HG03159 (cell line): ENCODE results near the gene SLFN12L.
"Not testable (repeated sequence)": the region's sequence is repeated elsewhere in the genome, so short reads cannot be mapped to it uniquely, and the experiment has no call there.

ENCODE experiments used
- ATAC-seq: cut with Tn5 transposase; IDR thresholded peaks from one replicate; pipeline ENCODE4 v1.9.1; 2021; ENCODE audit warnings: mild to moderate bottlenecking, moderate library complexity; ENCODE audit not compliant: unreplicated experiment

Gene SLFN12L

DNA sequence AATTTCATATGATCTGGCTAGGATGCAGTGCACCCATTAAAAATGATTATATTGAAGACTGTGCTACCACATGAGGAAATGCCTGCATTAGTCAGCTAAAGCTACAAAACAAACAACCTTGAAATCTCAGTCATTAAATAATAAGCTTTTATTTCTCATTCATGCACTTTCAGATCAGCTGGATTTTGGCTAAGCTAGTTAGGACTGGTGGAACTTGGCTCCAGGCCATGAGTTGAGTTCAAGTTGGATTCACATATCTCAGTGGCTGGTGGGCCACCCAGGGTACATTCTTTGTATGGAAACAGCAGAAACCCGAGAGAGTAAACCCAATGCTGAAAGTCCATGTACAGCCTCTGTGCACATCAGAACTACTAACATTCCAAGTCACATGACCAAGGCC, 6.4 kb upstream of the SLFN12L start:
- no peak for ATAC-seq

DNA sequence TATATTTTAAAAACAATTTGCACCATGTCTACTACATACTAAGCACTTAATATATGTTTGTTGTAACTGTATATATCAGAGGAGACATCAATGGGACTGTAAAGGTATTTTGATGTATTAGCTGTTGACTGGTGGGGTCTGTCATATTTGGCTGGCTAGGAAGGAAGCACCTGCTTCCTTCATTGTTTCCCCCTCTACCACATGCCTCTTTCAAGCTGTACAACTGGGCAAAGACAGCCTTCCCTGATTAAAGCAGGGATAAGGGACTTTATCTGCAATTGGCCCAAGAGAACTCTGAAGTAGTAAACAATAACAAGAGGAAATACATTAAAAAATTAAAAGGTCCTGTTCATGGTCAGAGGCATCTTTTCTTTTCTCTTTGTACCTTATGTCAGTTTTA, 5.5 kb upstream of the SLFN12L start:
- no peak for ATAC-seq

DNA sequence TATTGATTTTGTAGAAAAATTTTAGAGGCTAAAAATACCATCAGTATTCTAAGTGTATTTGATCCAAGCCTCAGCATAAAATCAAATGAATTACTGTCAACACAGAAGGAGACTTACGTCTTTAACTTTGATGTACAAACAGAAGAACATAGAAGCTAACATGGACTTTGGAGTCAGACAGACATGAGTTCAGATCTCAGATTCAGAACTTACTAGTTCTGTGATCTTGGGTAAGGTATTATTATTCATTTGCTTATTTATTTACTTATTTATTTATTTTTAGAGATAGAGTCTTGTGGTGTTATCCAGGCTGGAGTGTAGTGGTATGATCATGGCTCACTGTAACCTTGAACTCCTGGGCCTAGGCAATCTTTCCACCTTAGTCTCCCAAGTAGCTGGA, 4.0 kb upstream of the SLFN12L start:
- ATAC-seq = no peak

DNA sequence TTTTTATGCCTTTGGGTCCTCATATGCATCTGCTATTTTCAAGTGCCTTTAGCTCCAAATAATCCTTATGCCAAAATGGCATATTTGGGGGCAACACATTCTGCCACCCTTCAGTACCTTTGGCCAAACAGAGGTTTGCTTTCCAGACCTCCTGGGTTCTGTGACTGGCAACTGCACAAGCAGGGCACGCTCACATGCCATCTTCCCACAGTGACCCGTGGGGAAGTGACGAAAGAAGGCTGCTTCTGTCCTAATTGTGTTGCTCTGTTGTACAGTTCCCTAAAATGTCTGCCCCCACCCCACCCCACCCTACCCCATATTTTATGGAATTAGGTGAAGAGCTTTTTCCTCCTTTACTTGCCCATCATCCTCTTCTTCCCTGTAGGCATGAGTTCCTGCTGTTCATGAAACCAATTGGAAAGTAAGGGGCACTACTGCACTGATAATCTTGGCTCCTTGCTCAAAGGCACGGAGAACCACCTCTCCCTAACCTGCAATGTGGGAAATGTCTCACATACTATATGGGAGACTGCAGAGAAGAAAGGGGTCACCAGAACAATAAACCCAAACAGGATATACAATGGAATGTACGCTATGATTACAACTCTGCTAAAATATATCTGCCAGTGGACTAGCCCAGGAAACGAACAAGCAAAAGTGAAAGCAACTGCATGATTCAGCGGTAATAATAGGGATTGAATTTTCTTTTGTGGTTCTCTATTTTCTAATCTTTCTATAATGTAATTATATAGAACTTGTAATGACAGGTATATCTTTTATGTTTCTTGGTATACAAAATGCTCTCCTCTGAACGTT, 3.3 kb upstream of the SLFN12L start:
- no peak for ATAC-seq

DNA sequence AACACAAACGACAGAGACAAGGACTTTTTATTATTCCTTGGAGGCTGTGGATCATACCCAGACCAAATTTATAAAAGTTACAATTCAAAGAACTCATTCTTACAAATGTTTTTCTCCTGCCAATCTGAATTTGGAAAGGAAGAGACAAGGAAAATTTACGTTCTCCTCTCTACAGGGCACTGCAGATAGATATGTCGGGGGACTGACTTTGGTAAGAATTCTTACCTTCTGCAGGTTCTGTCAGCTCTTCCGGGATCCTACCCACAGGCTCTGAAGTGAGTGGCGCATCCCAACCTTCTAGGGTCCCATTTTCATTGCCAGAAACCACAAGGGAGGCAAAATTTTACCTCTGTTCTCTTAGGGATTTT, 2.2 kb upstream of the SLFN12L start:
- ATAC-seq = no peak

DNA sequence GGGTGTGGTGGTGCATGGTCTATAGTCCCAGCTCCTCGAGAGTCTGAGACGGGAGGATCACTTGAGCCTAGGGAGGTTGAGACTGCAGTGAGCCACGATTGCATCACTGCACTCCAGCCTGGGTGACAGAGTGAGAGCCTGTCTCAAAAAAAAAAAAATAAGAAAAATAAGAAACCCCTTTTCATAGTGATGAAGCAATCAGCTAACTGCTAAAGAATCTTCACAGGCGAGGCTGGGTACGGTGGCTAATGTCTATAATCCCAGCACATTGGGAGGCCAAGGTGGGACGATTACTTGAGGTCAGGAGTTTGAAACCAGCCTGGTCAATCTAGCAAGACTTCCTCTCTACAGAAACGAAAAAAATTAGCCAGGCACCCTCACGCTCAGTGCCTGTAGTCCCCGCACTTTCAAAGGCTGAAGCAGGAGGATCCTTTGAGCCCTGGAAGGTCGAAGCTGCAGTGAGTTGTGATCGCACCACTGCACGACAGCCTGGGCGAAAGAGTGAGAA, 760 bp downstream of the SLFN12L start:
- no peak for ATAC-seq

DNA sequence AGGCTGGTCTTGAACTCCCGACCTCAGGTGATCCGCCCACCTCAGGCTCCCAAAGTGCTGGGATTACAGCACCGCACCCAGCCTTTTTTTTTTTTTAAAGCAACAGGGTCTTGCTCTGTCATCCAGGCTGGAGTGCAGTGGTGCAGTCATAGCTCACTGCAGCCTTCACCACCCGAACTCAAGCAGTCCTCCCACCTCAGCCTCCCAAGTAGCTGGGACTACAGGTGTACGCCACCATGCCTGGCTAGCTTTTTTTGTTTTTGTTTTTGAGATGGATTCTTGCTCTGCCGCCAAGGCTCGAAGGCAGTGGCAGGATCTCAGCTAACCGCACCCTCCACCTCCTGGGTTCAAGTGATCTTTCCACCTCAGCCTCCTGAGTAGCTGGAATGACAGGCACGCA, 2.1 kb downstream of the SLFN12L start:
- ATAC-seq = not testable (repeated sequence)

DNA sequence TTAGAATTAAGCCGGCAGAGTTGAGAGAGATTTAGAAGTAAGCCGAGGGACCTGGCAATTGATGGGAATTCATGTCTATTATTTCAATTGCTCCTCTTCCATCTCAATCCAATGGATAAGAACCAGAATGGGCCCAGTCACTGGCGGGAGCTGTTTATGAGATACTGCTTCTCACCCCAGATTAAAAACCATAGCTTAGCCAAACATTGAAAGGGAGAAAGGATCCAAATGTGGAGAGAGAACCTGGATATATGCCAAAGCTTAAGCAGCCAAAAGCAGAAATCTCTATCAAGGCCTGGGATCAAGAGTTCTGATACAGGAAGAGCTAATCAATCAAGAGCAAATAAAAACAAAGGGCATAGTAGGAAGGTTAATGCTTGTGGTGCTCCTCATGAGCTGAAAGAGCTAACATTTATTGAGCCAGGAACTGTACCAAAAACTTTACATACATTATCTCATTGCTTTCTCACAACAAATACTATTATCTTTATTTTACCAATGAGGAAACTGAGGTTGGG, 2.8 kb downstream of the SLFN12L start:
- no peak for ATAC-seq

DNA sequence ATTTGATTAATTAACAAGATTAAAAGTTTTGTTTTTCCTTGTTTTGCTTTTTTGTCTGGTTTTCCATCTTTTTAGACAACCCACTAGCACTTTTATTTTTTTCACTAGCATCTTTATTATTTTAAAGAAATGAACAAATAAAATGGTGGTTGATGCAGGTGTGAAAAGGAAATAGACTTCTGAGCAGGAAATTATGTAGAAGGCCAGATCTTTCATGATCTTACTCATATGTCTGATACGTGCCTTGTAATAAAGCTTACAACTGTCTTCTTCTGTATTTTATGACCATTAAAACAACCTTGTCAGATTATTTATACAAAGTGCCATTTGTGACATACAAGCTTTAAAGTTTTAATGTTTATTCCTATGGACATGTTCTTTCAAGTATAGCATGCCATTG, 6.3 kb downstream of the SLFN12L start:
- no peak for ATAC-seq

DNA sequence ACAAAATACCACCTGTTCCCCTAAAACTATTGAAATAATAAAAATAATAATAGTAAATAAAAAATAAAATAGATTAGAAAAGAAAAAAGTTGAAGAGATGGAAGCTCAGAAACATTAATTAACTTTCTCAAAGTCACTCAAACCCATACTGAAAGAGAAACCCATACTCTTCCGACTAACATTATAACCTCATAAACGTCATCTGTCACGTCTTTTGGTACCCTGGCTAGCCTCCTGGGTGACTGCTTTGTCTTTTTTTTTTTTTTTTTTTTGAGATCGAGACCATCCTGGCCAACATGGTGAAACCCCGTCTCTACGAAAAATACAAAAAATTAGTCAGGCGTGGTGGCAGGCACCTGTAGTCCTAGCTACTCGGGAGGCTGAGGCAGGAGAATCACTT, 7.6 kb downstream of the SLFN12L start:
- no peak for ATAC-seq

DNA sequence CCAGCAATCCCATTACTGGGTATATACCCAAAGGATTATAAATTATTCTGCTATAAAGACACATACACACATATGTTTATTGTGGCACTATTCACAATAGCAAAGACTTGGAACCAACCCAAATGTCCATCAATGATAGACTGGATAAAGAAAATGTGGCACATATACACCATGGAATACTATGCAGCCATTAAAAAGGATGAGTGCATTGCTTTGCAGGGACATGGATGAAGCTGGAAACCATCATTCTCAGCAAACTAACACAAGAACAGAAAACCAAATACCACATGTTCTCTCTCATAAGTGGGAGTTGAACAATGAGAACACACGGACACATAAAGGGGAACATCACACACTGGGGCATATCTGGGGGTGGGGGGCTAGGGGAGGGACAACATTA, 8.2 kb downstream of the SLFN12L start:
- not testable (repeated sequence) for ATAC-seq

DNA sequence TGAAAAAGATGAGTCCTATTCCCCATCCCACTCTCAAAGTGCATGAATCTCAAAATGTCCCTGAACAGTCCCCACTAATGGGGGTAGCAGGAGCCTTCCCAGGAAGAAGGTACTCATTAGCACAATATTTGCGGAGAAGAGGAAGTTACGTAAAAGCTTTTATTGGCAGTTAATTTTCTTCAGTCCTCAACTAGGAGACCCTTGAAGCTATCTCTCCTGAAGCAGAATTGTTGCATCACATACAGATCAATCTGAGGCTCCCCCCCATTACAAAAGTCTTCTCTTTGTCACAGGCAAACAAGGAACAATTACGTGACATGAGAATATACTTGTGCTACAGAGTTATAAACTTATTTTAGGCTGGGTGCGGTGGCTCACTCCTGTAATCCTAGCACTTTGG, 14.2 kb downstream of the SLFN12L start:
- no peak for ATAC-seq

DNA sequence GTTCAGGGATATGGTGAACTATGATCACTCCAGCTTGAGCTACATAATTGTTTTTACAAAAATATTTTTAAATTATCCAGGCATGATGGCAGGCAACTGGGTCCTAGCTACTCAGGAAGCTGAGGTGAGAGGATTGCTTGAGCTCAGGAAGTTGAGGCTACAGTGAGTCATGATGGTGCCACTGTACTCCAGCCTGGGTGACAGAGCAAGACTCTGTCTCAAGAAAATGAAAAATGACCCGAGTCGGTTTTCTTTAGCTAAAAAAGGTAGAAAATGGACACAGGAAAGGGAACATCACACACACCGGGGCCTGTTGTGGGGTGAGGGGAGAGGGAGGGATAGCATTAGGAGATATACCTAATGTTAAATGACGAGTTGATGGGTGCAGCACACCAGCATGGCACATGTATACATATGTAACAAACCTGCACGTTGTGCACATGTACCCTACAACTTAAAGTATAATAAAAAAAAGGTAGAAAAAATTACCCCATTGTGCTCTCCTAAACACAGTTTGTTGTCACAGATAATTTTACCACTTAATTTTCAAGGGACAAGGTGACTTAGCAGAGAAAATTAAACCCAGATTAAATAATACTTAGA, 15.7 kb downstream of the SLFN12L start:
- ATAC-seq = not testable (repeated sequence)

DNA sequence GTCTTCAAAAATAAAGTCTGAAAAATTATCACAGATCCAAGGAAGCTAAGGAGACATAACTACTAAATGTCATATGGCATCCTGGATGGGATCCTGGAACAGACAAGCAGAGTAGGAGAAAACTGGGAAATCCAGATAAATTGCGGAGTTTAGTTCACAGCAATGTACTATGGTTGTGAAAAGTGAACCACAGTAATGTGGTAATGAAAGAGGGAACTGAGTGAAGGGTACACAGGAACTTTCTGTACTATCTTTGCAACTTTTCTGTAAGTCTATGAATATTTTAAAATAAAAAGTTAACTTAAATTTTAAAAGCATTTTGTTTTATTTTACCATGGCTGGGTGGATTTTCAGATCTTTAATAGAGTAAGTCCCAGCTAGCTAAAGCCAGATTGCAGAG, 16.3 kb downstream of the SLFN12L start:
- no peak for ATAC-seq

DNA sequence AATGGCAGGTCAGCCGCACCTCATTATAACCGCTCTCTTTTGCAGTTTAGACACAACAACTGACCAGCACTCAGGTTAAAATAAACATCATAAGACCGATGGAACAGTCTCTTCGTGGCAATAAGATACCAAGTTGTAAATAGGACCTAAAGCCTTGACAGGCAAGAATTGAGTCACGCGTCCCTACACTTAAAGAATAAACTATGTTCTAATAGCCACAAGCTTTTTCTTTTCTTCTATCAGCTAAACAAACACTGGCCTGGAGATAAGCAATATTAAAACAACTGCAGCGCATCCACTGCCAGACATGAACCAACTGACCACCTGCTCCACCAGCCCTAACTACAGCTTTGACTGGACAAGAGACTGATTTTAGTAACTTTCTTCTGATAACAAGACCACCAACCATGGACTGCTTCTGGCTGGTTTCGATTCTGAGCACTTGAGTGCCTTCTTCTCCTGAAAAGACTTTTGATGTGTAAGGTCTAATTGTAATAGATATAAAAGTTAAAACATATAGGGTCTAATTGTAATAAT, 17.5 kb downstream of the SLFN12L start:
- ATAC-seq = no peak

DNA sequence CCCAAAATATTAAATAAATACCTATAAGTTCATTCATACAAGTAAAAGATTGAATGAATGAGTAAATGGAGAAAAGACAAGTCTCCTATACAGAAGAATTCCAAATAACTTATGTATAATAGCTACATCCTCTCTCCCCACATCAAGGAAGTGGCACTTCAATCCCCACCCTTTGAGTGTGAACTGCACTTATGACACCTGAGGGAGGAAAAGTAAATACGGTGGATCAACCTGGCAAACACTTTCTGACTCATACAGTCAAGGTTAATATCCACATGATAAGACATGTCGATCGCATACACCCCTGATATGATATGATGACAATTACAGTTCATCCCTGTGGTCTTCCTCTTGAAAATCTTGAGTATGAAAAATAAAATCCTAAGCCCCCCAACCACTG, 18.0 kb downstream of the SLFN12L start:
- no peak for ATAC-seq

DNA sequence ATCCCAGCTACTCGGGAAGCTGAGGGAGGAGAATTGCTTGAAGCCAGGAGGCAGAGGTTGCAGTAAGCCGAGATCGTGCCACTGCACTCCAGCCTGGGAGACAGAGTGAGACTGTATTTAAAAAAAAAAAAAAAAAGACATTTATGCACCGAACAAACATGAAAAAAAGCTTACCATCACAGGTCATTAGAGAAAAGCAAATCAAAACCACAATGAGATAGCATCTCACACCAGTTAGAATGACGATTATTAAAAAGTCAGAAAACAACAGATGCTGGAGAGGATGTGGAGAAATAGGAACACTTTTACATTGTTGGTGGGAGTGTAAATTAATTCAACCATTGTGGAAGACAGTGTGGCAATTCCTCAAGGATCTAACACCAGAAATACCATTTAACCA, 19.0 kb downstream of the SLFN12L start:
- ATAC-seq = not testable (repeated sequence)

DNA sequence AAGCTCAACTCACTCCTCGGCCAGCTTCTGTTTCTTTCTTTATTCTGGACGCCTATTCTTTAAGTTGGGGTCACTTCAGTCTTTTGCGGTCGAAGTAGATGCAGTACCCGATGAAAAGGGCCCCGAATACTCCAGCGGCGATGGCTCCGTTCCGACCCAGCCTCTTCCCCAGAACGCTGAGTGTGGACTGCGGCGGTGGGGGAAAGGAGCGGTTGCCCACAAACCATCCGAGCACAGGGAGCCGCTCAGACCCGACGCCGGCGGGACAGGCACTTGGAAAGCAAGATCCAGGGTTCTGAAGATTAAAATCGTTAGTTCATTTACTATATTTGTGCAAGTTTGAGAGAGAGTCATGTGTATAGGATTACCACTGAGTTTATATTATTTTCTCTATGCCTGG, 22.5 kb downstream of the SLFN12L start:
- ATAC-seq = no peak

DNA sequence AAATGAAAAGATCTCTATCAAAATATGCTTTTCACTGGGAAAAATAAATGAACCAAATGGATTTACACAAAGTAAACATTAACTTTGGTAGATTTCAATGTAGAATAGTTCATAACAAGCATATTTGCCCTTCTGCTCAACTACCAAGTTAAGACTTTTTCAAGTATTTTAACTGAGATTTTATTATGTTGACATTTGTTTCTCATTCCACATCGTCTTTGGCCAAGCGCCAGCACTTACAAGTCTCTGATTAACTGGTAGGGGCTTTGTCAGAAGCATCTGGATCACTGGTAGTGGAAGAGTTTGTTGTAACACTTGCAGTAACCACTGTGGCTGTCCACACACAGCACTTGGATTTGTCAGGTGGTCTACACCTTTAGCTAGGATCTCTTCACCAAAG, 22.9 kb downstream of the SLFN12L start:
- ATAC-seq = no peak

DNA sequence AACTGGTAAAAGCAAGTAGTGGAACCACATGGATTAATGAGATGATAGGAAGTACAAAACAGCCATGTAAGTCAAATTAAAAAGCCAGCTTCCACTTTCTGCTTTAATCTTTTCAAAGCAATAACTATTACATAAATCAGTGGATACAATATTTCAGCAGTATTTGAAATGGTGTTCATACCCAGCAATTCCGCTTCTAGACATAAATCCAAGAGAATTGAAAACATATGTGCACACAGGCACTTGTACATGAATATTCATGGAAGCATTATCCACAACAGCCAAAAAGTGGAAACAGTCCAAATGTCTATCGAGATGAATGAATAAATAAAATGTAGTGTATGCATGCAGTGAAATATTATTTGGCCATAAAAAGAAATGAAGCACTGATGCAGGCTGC, 27.4 kb downstream of the SLFN12L start:
- no peak for ATAC-seq

DNA sequence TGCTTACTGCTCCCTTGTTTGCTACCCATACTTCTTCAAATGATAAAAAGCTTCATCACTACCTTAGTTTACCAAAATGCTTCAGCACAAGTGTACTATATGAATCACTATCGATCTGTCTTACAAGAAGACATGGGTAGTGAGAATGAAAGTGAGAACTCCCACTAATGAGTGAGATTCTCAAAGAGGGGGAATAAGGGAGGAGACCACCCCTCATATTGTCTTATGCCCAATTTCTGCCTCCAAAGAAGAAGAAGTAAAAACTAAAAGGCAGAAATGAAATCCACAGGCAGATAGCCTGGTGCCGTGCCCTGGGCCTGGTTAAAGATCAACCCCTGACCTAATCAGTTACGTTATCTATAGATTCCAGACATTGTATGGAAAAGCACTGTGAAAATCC, 29.8 kb downstream of the SLFN12L start:
- not testable (repeated sequence) for ATAC-seq

DNA sequence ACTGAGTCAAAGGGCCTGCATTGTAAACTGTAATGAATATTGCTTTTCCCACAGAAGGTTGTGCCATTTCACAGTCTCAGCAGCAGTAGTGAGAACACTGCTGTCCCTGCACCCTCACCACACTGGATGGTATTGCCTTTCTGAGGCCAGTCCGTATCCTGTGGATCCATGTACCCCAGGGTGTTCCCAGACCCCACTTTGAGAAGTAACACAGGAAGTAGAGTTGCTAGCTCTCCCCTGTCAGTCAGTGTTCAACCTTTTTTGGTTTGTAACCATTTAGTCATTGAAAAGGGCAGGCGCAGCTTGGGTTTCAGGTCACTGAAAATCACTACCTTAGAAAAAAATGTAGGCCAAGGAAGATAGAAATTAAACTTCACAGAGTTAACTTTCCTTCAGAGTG, 37.9 kb downstream of the SLFN12L start:
- no peak for ATAC-seq
